HL-60 (cell line): ENCODE data around the gene NFAT5.

ENCODE experiments used
- GABPA ChIP-seq: IDR thresholded peaks from 2 replicates; pipeline ENCODE4 v1.6.1; 2012; ENCODE audit warnings: low read depth
- POLR2AphosphoS5 ChIP-seq: IDR thresholded peaks from 2 replicates; pipeline ENCODE4 v1.6.1; 2012; ENCODE audit warnings: low read depth
- TF ChIP-seq, protein P1 (sequence below): IDR thresholded peaks from one replicate; pipeline ENCODE4 v1.5.1; 2011; ENCODE audit warnings: low read length, control low read depth, inconsistent platforms; ENCODE audit not compliant: insufficient read depth

DNA sequence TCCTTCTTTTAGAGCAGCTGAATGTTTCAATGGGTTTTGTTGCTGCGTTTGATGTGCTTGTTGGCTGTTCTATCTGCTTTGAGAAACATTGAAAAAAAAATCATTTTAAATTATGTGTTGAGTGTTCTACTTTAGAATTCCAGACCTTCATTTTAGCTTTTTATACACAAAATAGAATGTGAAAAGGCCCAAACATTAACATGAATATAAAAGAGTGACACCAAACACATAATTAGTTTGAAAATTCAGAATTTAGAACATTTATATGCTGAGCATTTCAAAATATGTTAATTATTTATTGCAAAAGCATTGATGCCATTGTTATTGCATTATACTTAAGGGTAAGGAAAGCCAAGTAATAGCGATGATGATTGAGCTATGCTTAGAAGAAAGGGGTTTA is 2.9 kb downstream of the NFAT5 start:
- TF ChIP-seq POLR2AphosphoS5 = no peak
- TF ChIP-seq, protein P1, sequence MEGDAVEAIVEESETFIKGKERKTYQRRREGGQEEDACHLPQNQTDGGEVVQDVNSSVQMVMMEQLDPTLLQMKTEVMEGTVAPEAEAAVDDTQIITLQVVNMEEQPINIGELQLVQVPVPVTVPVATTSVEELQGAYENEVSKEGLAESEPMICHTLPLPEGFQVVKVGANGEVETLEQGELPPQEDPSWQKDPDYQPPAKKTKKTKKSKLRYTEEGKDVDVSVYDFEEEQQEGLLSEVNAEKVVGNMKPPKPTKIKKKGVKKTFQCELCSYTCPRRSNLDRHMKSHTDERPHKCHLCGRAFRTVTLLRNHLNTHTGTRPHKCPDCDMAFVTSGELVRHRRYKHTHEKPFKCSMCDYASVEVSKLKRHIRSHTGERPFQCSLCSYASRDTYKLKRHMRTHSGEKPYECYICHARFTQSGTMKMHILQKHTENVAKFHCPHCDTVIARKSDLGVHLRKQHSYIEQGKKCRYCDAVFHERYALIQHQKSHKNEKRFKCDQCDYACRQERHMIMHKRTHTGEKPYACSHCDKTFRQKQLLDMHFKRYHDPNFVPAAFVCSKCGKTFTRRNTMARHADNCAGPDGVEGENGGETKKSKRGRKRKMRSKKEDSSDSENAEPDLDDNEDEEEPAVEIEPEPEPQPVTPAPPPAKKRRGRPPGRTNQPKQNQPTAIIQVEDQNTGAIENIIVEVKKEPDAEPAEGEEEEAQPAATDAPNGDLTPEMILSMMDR = no peak
- TF ChIP-seq GABPA = no peak
